Measurements from ENCODE around the gene EML5.

- no peak for TF ChIP-seq CTCF (IDR thresholded peaks at IDR 0.05)
- TF ChIP-seq POLR2A (IDR thresholded peaks at IDR 0.05), result no peak
Measured at GRCh38 chr14:88605594-88605993, 187.2 kb downstream of the EML5 start.

Data from testis (tissue), 2 donors.